Measurements from ENCODE around the gene PPP1R3G.

Gene PPP1R3G

GRCh38 chr6:5093231-5094015 lies 8.3 kb downstream of the PPP1R3G start:
- no peak for DNase-seq (ENCODE audit: low read depth, low spot score)

DNA sequence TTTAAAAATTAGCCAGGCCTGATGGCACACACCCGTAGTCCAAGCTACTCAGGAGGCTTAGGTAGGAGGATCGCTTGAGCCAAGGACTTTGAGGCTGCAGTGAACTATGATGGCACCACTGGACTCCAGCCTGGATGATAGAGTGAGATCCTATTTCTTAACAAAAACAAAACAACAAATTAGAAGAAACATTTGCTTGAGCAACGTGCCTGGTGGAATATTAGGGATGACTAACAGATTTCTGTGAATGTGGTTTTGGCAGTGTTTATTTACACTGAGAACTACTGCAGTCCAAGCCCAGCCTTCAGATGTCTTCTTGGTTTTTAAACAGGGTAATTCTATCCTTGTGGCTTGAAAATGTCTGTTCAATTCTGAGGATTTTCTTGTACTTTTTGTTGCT lies 9.2 kb downstream of the PPP1R3G start:
- no peak for DNase-seq (ENCODE audit: low read depth, low spot score)

- DNase-seq (ENCODE audit: low read depth, low spot score), result no peak
These were observed 10.1 kb downstream of the PPP1R3G start for GRCh38 chr6:5095236-5095635.

GRCh38 chr6:5096482-5096881 lies 11.3 kb downstream of the PPP1R3G start:
- DNase-seq (ENCODE audit: low read depth, low spot score), result no peak

DNA sequence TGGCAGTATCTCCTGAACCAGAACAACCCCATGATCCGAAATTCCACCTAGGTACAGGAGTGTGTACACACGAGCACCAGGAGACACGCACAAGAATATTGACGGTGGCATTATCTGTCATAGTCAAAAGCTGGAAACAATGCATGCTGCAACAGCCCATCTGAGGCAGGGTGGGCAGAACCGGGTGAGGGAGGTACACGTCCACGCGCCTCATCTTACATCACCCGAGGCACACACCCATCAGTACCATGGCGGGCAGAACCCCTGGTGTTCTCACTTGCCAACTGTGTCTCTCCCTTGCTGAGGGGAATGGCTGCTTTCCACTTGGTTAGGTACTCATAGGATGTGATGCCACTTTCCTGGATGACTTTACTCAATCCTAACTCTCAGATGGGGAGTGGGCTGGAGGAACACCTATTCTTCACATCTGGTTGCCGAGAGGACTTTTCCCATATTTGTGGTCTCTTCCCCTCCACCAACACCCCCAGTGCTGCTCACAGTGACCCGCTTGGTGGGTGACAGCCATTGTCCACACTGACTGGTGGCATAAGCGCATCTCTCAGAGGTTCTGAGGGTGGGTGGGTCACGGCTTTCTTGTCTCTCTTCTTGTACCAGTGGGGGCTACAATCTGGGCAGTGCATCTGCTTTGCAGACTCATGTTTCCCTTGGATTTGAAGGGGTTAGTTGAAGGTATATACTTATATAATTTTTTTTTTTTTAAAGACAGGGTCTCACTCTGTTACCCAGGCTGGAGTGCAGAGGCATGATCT lies 13.5 kb downstream of the PPP1R3G start:
- DNase-seq (ENCODE audit: low read depth, low spot score), result no peak

DNA sequence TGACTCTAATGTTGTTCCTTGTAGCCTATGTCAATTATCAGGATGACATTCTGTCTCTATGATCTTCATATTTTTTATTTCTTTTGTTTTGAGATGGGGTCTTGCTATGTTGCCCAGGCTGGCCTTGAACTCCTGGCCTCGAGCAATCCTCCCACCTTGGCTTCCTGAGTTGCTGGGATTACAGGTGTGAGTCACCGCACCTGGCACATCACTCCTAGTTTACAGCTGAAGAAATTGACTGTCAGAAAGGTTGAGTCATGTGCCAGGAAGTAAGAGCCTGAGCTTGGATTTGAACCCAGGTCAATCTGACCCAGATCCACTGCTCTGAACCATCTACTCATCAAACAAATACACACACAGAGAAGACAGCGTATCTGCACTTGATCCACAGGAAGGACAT lies 14.4 kb downstream of the PPP1R3G start:
- no peak for DNase-seq (ENCODE audit: low read depth, low spot score)

GRCh38 chr6:5100806-5101205 lies 15.7 kb downstream of the PPP1R3G start:
- DNase-seq (ENCODE audit: low read depth, low spot score), result no peak

DNA sequence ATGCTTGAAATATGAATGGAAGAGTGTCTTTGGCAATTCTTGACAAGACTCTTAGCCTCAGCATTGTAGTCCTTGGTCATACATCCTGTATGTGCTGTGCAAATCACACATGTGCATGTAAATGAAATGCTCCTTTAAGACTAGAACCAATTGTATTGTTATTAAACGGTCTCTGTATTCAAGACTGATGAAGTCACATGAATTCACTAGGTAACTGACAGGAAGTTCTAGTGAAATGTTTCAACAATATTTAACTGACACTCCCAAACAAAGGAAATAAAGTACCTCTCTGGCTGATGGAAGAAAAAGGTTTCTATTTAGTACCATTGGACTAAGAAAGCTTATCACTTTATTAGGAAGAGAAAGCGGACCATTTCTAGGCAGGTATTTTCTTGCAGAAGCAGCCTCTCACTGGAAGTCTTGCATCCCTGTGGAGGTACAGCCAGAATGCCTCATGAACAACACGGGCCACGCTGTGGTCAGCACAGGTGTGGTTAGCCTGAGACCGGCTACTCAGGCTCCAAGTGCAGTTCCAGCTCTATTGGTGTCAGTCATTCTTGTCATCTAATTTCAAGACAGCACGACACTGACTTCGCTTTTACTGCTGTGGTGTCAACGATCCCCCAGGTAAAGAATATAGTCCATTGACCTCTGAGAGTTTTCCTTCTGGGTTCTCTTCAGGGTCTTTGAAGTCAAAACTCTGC lies 17.3 kb downstream of the PPP1R3G start:
- no peak for DNase-seq (ENCODE audit: low read depth, low spot score)

- DNase-seq (ENCODE audit: low read depth, low spot score), result no peak
These were observed 18.1 kb downstream of the PPP1R3G start for GRCh38 chr6:5103250-5103649.

DNA sequence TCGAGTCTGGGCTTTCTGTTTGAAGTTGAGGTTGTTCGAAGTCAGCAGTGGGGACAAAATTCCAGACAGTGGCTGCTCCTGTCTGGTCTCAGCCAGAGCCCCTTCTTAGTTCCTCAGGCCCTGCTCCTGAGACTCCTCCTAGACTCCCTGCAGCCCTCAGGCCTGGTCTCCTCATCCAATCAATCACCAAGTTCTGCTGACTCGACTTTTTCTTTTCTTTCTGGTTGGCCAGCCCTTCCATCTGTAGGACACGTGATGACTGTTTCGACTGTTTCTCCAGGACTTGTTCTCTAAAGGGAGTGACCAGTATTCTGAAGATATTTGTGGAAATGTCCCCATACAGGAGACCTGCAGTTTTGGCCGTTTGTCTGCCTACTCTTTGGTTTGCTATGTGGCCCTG lies 19.5 kb downstream of the PPP1R3G start:
- no peak for DNase-seq (ENCODE audit: low read depth, low spot score)

DNA sequence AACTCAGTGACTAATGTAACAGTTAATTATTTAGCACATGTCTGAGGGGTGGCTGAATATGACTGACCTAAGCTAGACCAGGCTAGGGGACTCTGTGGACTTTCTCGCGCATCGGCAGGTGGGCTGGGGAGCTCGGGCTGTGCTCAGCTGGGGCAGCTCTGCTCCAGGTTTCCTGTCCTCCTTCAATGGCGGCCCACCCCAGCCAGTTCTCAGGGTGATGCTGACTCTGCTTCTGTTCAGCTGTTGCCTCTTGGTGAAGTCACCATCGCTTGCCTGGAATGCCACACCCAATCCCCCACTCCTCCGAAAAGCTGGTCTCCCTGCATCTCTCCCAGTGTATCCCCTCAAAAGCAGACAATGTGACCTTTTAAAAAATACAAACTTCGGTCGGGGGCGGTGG lies 20.0 kb downstream of the PPP1R3G start:
- DNase-seq (ENCODE audit: low read depth, low spot score), result no peak

DNA sequence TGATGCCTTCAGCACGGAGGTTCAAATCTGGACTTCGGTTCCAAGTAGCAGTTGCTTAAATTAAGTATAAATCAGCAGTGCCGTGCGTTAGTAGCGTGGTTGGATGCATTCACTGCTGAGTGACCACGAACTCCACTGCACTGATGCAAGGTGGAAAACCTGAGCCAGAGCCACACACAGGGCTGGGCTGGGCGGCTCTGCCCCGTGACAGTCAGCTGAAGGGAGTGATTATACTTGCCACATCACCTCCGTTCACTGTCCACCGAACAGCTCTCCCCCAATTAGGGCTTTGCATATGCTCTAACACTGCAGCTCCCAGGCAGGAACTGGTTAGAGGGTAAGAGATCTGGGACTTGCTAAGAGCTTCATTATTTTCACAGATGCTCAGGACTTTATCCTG lies 22.2 kb downstream of the PPP1R3G start:
- no peak for DNase-seq (ENCODE audit: low read depth, low spot score)

- no peak for DNase-seq (ENCODE audit: low read depth, low spot score)
These were observed 22.9 kb downstream of the PPP1R3G start for GRCh38 chr6:5108068-5108467.

DNA sequence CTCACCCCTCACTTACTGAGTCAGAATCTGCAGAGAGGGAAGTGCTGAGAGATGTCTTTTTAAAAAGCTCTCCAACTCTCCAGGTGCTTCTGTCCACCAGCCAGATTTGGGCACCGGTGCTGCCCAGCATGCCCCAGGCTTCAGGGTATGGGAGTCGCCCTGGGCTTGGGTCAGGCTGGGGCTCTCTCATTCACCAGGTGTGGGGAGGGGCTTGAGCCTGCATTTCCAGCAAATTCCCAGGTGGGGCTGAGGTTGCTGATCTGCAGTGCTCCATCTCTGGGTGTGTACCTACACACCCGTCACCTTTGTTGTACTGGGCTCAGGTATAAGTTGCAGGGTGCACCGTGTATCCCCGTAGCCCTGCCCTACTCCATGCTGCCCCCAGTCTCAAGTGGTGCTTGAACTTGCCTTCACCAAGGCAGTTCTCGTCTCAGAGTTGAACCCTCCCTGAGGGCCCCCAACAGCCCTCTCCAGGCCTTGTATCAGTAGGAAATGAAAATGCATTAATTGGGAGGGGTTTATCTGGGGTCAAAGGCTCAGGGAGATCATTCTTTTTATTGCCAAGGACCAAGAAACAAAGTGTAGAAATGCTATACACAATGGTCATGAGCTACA lies 23.5 kb downstream of the PPP1R3G start:
- no peak for DNase-seq (ENCODE audit: low read depth, low spot score)

DNA sequence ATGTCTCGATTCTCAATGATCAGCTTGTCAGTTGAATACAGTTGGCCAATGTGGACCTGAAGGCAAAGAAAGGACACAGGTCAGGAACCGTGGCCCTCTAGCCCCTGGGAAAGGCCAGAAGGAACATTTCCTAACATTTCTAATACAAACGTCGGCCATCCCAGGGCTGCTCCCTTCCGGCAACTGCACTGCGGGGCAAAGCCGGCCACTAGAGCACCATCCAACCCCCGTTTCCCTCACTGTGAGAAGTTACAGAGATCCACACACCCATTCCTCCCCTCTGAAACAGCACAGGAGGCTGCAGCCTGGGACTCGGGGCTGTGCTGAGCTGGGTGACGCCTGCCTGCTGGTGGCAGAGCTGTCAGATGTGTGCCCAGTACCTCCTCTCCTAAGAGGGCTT lies 24.3 kb downstream of the PPP1R3G start:
- no peak for DNase-seq (ENCODE audit: low read depth, low spot score)

- DNase-seq (ENCODE audit: low read depth, low spot score), result no peak
These were observed 25.1 kb downstream of the PPP1R3G start for GRCh38 chr6:5110246-5110645.

DNA sequence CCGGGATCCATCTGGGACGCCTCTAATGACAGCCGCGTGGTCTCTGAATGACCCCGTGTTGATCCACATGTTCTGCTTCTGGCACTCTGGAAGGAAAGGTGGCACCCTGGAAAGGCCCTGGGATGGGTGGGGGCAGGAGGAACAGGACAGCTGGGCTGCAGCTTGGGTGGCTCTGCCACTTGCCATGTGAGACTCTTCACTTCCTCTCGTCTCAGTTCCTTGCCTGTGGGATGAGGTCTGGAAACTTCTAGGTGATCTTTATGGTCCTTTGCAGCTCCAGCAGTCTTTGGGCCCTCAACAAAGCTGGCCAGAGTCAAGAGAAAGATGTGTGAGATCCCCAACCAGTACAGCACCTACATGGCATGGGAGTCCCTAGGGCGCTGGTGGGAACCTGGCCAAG lies 26.5 kb downstream of the PPP1R3G start:
- DNase-seq (ENCODE audit: low read depth, low spot score), result no peak

DNA sequence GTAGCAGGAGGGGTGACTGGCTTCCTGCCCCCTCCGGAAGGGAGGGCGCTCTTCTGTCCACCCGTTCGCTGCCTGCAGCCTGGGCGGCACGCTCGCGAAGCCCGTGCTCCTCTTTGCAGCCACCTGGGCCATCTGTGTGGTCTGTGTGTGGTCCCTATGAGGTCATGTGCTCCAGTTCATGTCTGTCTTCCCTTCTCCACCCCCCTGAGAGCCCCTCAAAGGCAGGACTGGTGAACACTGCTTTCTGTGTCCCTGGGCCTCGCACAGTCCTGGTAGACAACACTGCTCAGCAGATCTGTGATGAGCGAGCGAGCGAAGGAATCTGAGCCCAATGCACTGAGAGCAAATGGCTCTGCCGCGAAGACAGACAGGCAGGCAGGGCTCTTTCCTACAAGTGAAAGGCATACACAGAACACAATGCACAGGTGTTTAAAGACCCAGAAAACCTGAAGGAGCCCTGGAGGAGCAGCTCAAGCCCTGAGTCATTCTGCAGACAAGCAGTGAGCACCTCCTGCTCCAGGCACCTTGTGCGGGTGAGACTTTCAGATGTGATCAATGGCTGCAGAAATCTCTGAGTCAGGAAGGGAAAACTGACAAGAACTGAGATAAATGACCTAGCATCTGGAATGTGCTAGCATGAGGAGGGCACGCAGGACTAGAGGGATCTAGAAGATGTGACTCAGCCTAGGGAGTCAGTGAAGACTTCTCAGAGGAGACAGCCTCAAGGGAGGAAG lies 27.1 kb downstream of the PPP1R3G start:
- no peak for DNase-seq (ENCODE audit: low read depth, low spot score)

DNA sequence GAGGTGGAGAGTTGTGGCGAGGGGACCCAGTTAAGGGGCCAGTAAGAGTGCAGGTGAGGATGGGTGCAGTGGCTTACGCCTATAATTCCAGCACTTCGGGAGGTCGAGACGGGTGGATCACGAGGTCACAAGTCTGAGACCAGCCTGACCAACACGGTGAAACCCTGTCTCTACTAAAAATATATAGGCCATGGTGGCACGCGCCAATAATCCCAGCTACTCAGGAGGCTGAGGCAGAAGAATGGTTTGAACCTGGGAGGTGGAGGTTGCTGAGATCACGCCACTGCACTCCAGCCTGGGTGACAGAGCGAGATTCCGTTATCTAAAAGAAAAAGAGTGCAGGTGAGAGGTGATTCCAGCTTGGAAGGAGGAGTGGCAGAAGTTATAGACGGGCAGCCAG lies 28.0 kb downstream of the PPP1R3G start:
- no peak for DNase-seq (ENCODE audit: low read depth, low spot score)

GRCh38 chr6:5115168-5115567 lies 30.0 kb downstream of the PPP1R3G start:
- no peak for DNase-seq (ENCODE audit: low read depth, low spot score)

GRCh38 chr6:5116243-5116991 lies 31.3 kb downstream of the PPP1R3G start:
- DNase-seq (ENCODE audit: low read depth, low spot score), result no peak
